ENCODE results near the gene SORCS1. TPM values are rescaled to one million over a fixed set of nuclear protein-coding genes. Genes with fewer than 3 reads are reported as not detected.
"Not testable (repeated sequence)": the region's sequence is repeated elsewhere in the genome, so short reads cannot be mapped to it uniquely, and the experiment has no call there.

The SORCS1 gene
- total RNA-seq, 1 experiment from 2014 or later = not detected

DNA sequence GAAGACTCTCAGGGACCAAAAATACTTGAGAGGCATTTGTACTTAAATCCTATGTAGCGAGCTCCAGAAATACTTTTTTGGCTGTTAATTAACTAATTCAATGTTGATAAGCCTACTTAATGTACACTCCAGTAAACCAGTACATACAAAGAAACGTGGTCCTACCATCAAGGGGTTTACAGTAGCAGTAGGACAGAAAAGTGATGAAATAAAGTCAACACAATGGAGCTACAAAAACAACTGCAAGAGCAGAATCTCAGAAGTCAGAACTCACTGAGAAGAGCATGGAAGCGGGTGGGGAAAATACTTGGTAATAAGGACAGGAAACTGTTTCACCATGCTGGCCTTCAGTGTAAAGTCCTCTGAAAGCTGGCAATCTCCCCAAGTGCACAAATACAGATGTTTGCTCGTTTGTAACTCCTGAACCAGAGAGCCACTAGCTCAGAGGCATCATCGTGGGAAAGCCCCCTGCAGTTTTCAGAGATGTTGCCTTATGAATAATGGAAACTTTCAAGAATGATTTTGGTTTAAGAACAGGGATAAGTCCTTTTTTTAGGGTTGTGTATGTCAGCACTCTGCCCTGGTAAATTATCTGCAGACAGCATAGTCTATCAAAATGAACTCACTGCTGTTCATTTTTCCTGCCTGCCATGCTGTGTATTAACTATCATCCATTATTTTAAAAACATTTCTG lies 233.2 kb downstream of the SORCS1 start:
- POLR2A ChIA-PET (ENCODE audit: unreplicated experiment) = no interaction called here
- Histone ChIP-seq H3K4me2 (no peak overlapping the region), H3K36me3 (ENCODE audit: low read depth) (no peaks in the 10 kb centered on the region), H3K4me3 (no peak overlapping the region), H2AFZ (no peak overlapping the region), H3K79me2 (ENCODE audit: low read depth) (no peaks in the 10 kb centered on the region), H3F3A (ENCODE audit: insufficient read depth, low read depth) (no peaks in the 10 kb centered on the region), H3K27me3 (ENCODE audit: insufficient read depth, low read depth) (no peaks in the 10 kb centered on the region), H3K9me2 (ENCODE audit: insufficient read depth) (no peaks in the 10 kb centered on the region), H4K20me1 (ENCODE audit: insufficient read depth) (no peaks in the 10 kb centered on the region), H3K4me1 (replicated peaks; ENCODE audit: insufficient read depth) (no peaks in the 10 kb centered on the region), H3K9me3 (ENCODE audit: insufficient read depth, low read depth) (no peaks in the 10 kb centered on the region), H3K27ac (no peak overlapping the region)
- TF ChIP-seq EZH2 (IDR thresholded peaks at IDR 0.05; ENCODE audit: low read depth) (no peak), CTCF (conservative IDR thresholded peaks at IDR 0.05) (no peak)
- no peak for DNase-seq
- intact Hi-C loops (cut with micrococcal nuclease; ENCODE audit: unreplicated experiment) = no loop called here
- CTCF ChIA-PET = no interaction called here
- no TSS peak for BruUV-seq (replicated peaks)

DNA sequence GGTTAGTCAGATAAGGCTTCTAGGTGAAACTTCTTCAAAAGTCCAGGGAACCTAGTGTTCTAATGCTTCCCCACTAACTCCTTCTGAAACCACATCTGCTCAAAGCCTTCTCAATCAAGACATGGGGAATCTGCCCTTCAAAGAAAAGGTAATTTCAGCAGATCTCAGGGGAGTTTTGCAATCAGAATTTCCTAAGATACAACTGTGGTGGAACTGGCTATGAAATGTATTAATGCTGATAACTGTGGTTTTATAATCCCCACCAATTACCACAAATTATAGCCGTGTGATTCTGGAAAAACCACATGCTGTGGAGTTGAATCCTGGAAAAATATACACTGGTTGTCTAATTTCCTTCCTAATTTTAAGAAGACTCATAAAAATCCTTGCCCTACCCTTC lies 233.8 kb downstream of the SORCS1 start:
- H3K4me2 ChIP-seq = no peak overlapping the region
- no peak for DNase-seq
- ChIA-PET POLR2A (ENCODE audit: unreplicated experiment) (no interaction called here), CTCF (no interaction called here)
- no TSS peak for BruUV-seq (replicated peaks)
- H2AFZ ChIP-seq = no peak overlapping the region
- no peaks in the 10 kb centered on the region for H3K36me3 ChIP-seq (ENCODE audit: low read depth)
- H3K9me2 ChIP-seq (ENCODE audit: insufficient read depth) = no peaks in the 10 kb centered on the region
- H4K20me1 ChIP-seq (ENCODE audit: insufficient read depth) = no peaks in the 10 kb centered on the region
- intact Hi-C loops (cut with micrococcal nuclease; ENCODE audit: unreplicated experiment) = no loop called here
- H3K4me3 ChIP-seq = no peak overlapping the region
- no peaks in the 10 kb centered on the region for H3K27me3 ChIP-seq (ENCODE audit: insufficient read depth, low read depth)
- H3K79me2 ChIP-seq (ENCODE audit: low read depth) = no peaks in the 10 kb centered on the region
- TF ChIP-seq CTCF (conservative IDR thresholded peaks at IDR 0.05) (no peak), EZH2 (IDR thresholded peaks at IDR 0.05; ENCODE audit: low read depth) (no peak)
- no peaks in the 10 kb centered on the region for H3K9me3 ChIP-seq (ENCODE audit: insufficient read depth, low read depth)
- H3F3A ChIP-seq (ENCODE audit: insufficient read depth, low read depth) = no peaks in the 10 kb centered on the region
- no peak overlapping the region for H3K27ac ChIP-seq
- H3K4me1 ChIP-seq (replicated peaks; ENCODE audit: insufficient read depth) = no peaks in the 10 kb centered on the region

- no peak overlapping the region for H3K4me2 ChIP-seq
- no peaks in the 10 kb centered on the region for H3K79me2 ChIP-seq (ENCODE audit: low read depth)
- BruUV-seq (replicated peaks) = no TSS peak
- no peaks in the 10 kb centered on the region for H4K20me1 ChIP-seq (ENCODE audit: insufficient read depth)
- H3K4me1 ChIP-seq (replicated peaks; ENCODE audit: insufficient read depth) = no peaks in the 10 kb centered on the region
- H3F3A ChIP-seq (ENCODE audit: insufficient read depth, low read depth) = no peaks in the 10 kb centered on the region
- H3K27me3 ChIP-seq (ENCODE audit: insufficient read depth, low read depth) = no peaks in the 10 kb centered on the region
- DNase-seq = no peak
- no peak for TF ChIP-seq CTCF (conservative IDR thresholded peaks at IDR 0.05)
- TF ChIP-seq EZH2 (IDR thresholded peaks at IDR 0.05; ENCODE audit: low read depth) = no peak
- POLR2A ChIA-PET (ENCODE audit: unreplicated experiment) = no interaction called here
- H3K36me3 ChIP-seq (ENCODE audit: low read depth) = no peaks in the 10 kb centered on the region
- H2AFZ ChIP-seq = no peak overlapping the region
- no peak overlapping the region for H3K4me3 ChIP-seq
- intact Hi-C loops (cut with micrococcal nuclease; ENCODE audit: unreplicated experiment) = no loop called here
- no peak overlapping the region for H3K27ac ChIP-seq
- H3K9me3 ChIP-seq (ENCODE audit: insufficient read depth, low read depth) = no peaks in the 10 kb centered on the region
- CTCF ChIA-PET = no interaction called here
- H3K9me2 ChIP-seq (ENCODE audit: insufficient read depth) = no peaks in the 10 kb centered on the region
Observed at GRCh38 chr10:106929291-106929895, 235.1 kb downstream of the SORCS1 start.

DNA sequence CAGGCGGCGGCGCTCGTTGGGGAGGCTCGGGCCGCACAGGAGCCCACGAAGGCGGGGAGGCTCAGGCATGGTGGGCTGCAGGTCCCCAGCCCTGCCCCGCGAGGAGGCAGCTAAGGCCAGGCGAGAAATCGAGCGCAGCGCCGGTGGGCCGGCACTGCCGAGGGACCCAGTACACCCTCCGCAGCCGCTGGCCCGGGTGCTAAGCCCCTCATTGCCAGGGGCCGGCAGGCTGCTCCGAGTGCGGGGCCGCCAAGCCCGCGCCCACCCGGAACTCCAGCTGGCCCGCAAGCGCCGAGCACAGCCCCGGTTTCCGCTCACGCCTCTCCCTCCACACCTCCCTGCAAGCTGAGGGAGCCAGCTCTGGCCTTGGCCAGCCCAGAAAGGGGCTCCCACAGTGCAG lies 236.4 kb downstream of the SORCS1 start:
- H2AFZ ChIP-seq; H4K20me1 ChIP-seq (ENCODE audit: insufficient read depth); H3K27me3 ChIP-seq (ENCODE audit: insufficient read depth, low read depth); H3K27ac ChIP-seq; H3K79me2 ChIP-seq (ENCODE audit: low read depth); H3K4me2 ChIP-seq; POLR2A ChIA-PET (ENCODE audit: unreplicated experiment); H3K4me3 ChIP-seq; H3K4me1 ChIP-seq (replicated peaks; ENCODE audit: insufficient read depth); H3K36me3 ChIP-seq (ENCODE audit: low read depth); CTCF ChIA-PET; BruUV-seq (replicated peaks); H3K9me3 ChIP-seq (ENCODE audit: insufficient read depth, low read depth); intact Hi-C loops (cut with micrococcal nuclease; ENCODE audit: unreplicated experiment); H3F3A ChIP-seq (ENCODE audit: insufficient read depth, low read depth); H3K9me2 ChIP-seq (ENCODE audit: insufficient read depth); DNase-seq: not testable (repeated sequence)

Measured in PC-9 (cell line).